Activated CD8-positive, alpha-beta T cell treated with anti-CD3 and anti-CD28 coated beads for 36 hours (primary cell): Measurements from ENCODE around the gene GRK4. TPM values are rescaled to one million over a fixed set of nuclear protein-coding genes. Genes with fewer than 3 reads are reported as not detected.
A peak's percentile ranks its signal among the peaks of the same experiment; 100 is the strongest.

Source experiments
- ATAC-seq: fragments of 200-7000 bp; cut with Tn5 transposase; one replicate; pipeline ENCODE4 v1.10.0; 2021; ENCODE audit warnings: mild to moderate bottlenecking, moderate library complexity
- CTCF ChIA-PET: fragments of 350-600 bp; sonication (Branson Sonifier 250); formaldehyde crosslinking; loops from one replicate; lab custom pipeline; 2021; ENCODE audit warnings: antibody characterized with exemption; lab: Charles Lee
- POLR2A ChIA-PET: fragments of 350-600 bp; sonication (Branson Sonifier 250); formaldehyde crosslinking; loops from one replicate; lab custom pipeline; 2021; ENCODE audit warnings: antibody characterized with exemption; lab: Charles Lee
- DNase-seq: peaks from one replicate; pipeline ENCODE4 v3.0.0-alpha.2; 2020
- H3K27ac Mint-ChIP-seq: one replicate; pipeline ENCODE4 v1.8.0; 2021; ENCODE audit warnings: mild to moderate bottlenecking, mixed read lengths
- H3K27me3 Mint-ChIP-seq: one replicate; pipeline ENCODE4 v1.8.0; 2021; ENCODE audit warnings: mixed read lengths
- H3K36me3 Mint-ChIP-seq: one replicate; pipeline ENCODE4 v1.8.0; 2021; ENCODE audit warnings: low read depth, mixed read lengths
- H3K4me1 Mint-ChIP-seq: one replicate; pipeline ENCODE4 v1.8.0; 2021; ENCODE audit warnings: low read depth, mixed read lengths
- H3K4me3 Mint-ChIP-seq: one replicate; pipeline ENCODE4 v1.8.0; 2021; ENCODE audit warnings: mild to moderate bottlenecking, moderate library complexity, mixed read lengths
- H3K9me3 Mint-ChIP-seq: one replicate; pipeline ENCODE4 v1.8.0; 2021; ENCODE audit warnings: mixed read lengths
- CTCF ChIP-seq: fragments of 200-600 bp; IDR thresholded peaks from one replicate; pipeline ENCODE4 v1.8.0; 2022; ENCODE audit warnings: antibody characterized with exemption, mild to moderate bottlenecking
- intact Hi-C: fragments of 100-400 bp; cut with micrococcal nuclease; formaldehyde crosslinking; loops from one replicate; pipeline ENCODE4 v1.10.0; 2022
- total RNA-seq, 2 experiments: library from RNA; stranded (reverse); gene quantifications; one replicate each; pipeline ENCODE4 v1.2.3, GENCODE V29; 2021

The GRK4 gene
- total RNA-seq, 2 experiments from 2014 or later, result 2.8 to 3.0 TPM

- ChIA-PET CTCF (interaction anchor here (1.0 kb wide), 1 partner anchor 9 kb away, joined by 3 read pairs; no protein-coding TSS in a partner anchor), POLR2A (no interaction called here)
- H3K9me3 Mint-ChIP-seq, result no peaks in the 10 kb centered on the region
- intact Hi-C loops, result no loop called here
- no peak overlapping the region for H3K27ac Mint-ChIP-seq
- no peak for TF ChIP-seq CTCF
- no peaks in the 10 kb centered on the region for H3K27me3 Mint-ChIP-seq
- ATAC-seq, result no peak
- DNase-seq, result no peak
- H3K4me3 Mint-ChIP-seq, result no peak overlapping the region
- H3K36me3 Mint-ChIP-seq, result no peaks in the 10 kb centered on the region
- peaks cover 6% of the 10 kb centered on the region for H3K4me1 Mint-ChIP-seq
Measured at GRCh38 chr4:3070709-3071500, 107.5 kb downstream of the GRK4 start.

- Mint-ChIP-seq H3K4me3 (no peak overlapping the region), H3K4me1 (peaks cover 13% of the 10 kb centered on the region), H3K27me3 (no peaks in the 10 kb centered on the region), H3K36me3 (no peaks in the 10 kb centered on the region), H3K27ac (no peak overlapping the region), H3K9me3 (no peaks in the 10 kb centered on the region)
- TF ChIP-seq CTCF, result no peak
- ChIA-PET POLR2A (no interaction called here), CTCF (no interaction called here)
- intact Hi-C loops, result no loop called here
- ATAC-seq (no peak), DNase-seq (no peak)
Measured at GRCh38 chr4:3071811-3072210, 108.4 kb downstream of the GRK4 start.

- POLR2A ChIA-PET, result interaction anchor here (1.2 kb wide), 1 partner anchor 31 kb away, joined by 4 read pairs; no protein-coding TSS in a partner anchor
- peak; percentile 6 for DNase-seq
- no peak for ATAC-seq
Measured at GRCh38 chr4:3073158-3074077, 110.0 kb downstream of the GRK4 start.

GRCh38 chr4:3074078-3074845 is 110.9 kb downstream of the GRK4 start, which contains the start of the genes HTT and HTT-AS:
Gene HTT (plus strand): TSS chr4:3074681. CDS start chr4:3074826, 145 bp downstream.
Gene HTT-AS (minus strand): TSS chr4:3074538.
- H3K4me1 Mint-ChIP-seq, result peaks cover 26% of the 10 kb centered on the region
- H3K9me3 Mint-ChIP-seq, result no peaks in the 10 kb centered on the region
- no peaks in the 10 kb centered on the region for H3K27me3 Mint-ChIP-seq
- peak; percentile 88 for ATAC-seq
- peak within 1 kb of the TSS; percentile 95 for H3K4me3 Mint-ChIP-seq
- intact Hi-C loops, result no loop called here
- peaks cover 1% of the 10 kb centered on the region for H3K36me3 Mint-ChIP-seq
- ChIA-PET CTCF (no interaction called here), POLR2A (interaction anchor here (0.6 to 1.5 kb wide), 4 partner anchors 9 to 112 kb away, joined by 4 to 5 read pairs (median 4); no protein-coding TSS in a partner anchor)
- no peak for TF ChIP-seq CTCF
- peak within 1 kb of the TSS; percentile 92 for H3K27ac Mint-ChIP-seq
- peak; percentile 97 for DNase-seq

More at GRCh38 chr4:3073158-3074077, 110.0 kb downstream of the GRK4 start:
- TF ChIP-seq CTCF, result no peak
- H3K36me3 Mint-ChIP-seq, result peaks cover 1% of the 10 kb centered on the region
- no peak overlapping the region for H3K27ac Mint-ChIP-seq
- H3K4me3 Mint-ChIP-seq, result peak overlapping the region; percentile 38
- no peaks in the 10 kb centered on the region for H3K27me3 Mint-ChIP-seq
- H3K4me1 Mint-ChIP-seq, result peaks cover 23% of the 10 kb centered on the region
- CTCF ChIA-PET, result no interaction called here
- intact Hi-C loops, result no loop called here
- H3K9me3 Mint-ChIP-seq, result no peaks in the 10 kb centered on the region
